Activated gamma-delta T cell treated with Interleukin-2 at 50 U/mL for 16 hours (primary cell): Measurements from ENCODE around the gene STXBP4.
A peak's percentile ranks its signal among the peaks of the same experiment; 100 is the strongest.
"Not testable (repeated sequence)": the region's sequence is repeated elsewhere in the genome, so short reads cannot be mapped to it uniquely, and the experiment has no call there.

Experiments used
- DNase-seq: peaks from one replicate; pipeline ENCODE4 v3.0.0-alpha.2; 2020

STXBP4 gene

DNA sequence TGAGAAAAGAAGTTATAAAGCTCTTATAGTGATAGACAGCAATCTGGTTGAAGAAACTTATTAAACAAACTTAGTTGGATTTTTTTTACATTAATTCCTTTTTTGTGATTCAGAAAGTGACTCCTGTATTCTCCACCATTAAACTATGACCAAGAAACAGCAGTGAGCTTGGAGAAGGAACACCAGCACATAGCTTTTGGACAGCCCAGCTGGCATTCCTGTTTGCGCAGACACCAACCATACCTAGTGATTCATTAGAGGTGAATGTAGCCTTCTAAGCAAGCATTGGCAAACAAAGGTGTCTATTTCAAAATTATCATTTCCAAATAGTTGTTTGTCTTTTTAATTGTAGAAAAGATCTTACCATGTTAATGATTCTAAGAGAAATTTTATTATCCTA, 94.4 kb downstream of the STXBP4 start:
- no peak for DNase-seq

DNA sequence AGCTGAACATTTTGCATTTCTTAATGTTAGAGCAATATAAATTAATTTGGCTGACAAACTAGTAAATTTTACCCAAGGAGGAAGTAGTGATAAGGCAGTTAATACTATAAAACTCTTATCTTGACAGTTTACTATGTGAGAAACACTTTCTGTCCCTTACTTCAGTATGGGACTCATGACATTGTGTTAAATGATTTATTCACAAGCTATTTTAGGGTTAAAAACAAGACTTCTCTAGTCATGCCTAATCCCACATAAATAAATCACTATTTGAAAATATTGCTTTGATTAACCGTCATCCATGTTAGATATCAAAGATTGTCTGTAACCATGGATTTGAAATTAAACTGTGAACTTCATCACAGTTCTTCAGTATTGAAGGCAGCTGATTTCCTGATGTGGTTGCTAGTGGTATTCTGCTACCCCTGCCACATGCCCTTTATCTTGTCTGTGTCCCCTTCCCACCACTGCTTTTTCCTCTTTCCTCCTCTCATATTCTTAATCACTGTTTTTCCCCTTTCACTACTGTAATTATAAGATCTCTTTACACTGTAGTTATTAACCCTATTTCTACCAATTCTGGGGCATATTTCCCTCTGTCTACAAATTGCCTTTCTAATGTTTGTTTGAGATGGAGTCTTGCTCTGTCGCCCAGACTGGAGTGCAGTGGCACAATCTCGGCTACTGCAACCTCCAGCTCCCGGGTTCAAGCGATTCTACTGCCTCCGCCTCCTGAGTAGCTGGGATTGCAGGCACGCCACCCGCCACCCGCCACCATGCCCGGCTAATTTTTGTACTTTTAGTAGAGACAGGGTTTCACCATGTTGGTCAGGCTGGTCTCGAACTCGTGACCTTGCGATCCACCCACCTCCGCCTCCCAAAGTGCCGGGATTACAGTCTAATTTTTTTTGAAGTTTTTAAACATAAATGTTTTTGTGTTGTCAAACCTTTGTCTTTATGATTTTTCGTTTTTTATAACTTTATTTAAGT, 95.6 kb downstream of the STXBP4 start:
- DNase-seq, result no peak

DNA sequence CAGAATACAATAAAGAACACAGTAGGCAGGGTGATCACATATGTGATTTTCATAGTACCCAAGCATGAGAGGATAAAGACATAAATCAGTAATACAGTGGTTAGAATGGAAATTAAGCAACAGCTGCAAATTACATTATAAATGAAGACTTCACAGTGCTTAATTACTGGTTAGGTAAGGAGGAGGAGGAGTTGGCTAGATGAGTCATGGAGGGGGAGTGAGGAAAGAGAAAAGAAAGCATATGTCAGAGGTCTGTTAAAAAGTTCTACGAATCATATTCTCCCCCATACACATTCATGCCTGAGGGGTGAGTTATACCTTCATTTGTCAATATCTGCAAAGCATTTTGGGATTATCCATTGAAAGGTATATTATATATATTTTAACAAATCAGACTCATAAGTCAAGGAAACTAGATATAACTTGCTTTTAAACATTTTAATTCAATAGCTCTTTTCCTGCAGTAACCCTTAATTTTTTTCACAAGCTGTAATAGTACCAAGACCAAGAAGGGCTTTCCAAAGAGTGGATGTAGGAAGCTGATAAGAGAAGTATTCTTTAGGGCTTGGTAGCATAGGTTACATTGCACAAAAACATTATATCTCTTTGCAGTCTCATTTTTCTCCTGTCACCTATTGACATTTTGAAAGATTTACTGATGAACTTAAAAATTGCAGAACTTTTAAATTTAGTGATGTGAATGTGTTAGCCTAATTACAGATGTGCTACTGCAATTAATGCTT, 99.3 kb downstream of the STXBP4 start:
- no peak for DNase-seq

DNA sequence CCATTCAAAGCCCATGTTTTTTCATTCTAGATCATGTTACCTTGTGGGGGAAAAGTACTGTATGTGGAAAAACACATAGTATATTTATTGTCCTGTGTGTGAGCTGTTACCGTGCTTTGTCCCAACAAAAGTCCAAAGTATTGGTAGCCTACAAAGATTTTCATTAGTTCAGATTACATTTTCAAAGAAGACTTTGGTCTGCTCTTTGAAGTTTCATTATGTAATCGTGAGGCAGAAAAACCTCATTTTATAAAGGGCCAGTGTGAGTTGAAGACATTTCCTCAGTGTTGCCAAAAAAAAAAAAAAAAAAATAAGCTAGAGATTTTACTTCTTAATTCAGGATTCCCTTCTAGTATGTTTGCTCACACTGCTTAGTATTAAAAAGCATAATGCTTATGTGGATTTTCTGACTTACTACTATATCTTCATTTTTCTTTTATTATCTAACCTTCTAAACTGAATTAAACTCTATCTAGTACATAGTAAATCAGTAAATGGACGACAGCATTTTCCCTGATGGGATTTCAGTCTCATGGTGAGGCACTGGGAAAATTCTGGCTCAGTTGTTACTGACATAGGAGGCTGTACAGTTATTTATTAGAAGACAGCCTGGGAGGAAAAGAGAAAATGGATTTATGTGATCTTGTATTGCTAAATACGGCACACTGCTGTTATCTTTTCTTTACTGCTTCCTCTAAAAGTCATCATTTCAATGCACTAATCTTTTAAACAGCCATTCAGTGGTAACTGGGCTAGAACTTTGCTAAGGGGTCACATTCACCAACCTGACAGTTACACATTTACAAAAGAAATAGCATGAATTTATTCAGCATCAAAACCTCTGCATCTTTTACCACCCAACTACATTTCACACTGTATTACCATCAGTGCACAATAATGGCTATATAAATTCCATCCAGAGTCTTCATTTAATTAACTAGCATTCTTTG, 100.6 kb downstream of the STXBP4 start:
- DNase-seq, result no peak

DNA sequence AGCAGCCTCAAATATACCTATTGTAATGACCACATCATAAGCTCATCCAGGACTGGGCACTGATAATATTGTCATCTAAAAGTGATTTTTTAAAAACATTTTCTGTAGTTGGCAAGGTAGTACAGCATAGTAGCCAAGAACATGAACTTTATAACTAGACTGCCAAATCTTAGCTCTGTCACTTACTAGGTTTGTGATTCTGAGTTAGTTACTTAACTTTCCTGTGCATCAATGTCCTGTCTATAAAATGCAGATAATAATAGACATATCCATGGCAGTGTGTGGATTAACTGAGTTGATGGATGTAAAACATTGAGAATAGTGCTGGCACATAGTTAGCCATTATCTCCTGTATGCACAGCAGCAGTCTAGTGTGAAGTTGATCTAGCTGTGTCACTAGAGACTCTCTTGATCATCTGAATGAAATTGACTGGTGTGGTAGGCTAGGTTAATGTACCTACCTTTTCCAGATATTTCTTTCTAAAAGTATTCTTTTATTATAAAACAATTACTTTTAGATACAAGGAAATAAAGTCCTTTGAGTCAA, 101.5 kb downstream of the STXBP4 start:
- DNase-seq, result no peak

DNA sequence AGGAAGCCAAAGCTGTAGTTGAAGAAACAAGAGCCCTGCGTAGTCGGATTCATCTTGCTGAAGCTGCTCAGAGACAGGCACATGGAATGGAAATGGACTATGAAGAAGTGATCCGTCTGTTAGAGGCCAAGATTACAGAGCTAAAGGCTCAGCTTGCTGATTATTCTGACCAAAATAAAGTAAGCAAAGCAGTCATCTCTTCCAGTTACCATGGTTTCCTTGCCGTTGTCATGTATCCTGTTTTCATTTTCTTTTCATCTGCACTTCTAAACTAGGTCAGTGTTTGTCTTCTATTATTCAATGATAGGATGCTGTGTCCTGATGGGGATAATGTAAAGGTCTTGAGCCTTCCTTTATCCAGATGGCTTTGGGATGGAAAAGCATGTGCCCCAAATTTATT, 104.3 kb downstream of the STXBP4 start:
- DNase-seq, result no peak

DNA sequence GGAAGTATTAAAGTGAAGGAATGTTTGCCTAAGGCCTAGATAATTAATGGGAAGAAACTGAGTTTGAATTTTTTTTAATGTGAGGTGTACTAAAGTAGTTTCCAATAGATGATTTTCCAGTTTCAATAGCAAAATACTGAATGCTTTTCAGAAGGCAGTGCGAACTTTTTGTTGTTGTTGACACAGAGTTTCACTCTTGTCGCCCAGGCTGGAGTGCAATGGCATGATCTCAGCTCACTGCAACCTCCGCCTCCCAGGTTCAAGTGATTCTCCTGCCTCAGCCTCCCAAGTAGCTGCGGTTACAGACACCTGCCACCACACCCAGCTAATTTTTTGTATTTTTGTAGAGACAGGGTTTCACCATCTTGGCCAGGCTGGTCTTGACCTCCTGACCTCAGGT, 104.9 kb downstream of the STXBP4 start:
- DNase-seq, result not testable (repeated sequence)

DNA sequence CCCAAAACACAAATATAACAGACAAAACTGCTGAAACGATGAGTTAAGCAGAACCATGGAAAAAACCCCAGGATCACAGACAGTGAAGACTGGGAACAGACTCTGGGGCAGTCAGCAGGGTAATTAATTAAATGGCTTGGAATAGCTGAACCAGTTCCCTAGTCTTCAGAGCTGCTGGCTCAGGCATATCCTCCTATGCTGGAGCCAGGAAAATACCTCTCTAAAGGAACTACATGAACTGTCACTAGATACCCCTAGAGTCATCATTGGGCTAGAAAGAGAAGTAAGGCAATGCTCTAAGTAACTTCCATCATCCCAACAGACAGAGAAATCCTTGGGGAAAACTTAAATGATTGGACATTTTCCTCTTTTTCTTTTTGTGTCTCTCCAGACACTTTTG, 113.0 kb downstream of the STXBP4 start:
- no peak for DNase-seq

DNA sequence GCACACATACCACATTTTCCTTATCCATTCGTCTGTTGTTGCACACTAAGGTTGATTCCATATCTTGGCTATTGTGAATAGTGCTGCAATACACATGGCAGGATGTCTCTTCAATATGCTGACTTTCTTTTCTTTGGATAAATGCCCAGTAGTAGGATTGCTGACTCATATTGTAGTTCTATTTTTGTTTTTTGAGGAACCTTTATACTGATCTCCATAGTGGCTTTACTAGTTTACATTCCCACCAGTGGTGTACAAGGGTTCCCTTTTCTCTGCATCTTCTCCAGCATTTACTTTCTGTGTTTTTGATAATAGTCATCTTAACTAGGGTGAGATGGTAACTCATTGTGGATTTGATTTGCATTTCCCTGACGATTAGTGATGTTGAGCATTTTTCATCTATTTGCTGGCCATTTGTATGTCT, 118.1 kb downstream of the STXBP4 start:
- DNase-seq, result no peak

DNA sequence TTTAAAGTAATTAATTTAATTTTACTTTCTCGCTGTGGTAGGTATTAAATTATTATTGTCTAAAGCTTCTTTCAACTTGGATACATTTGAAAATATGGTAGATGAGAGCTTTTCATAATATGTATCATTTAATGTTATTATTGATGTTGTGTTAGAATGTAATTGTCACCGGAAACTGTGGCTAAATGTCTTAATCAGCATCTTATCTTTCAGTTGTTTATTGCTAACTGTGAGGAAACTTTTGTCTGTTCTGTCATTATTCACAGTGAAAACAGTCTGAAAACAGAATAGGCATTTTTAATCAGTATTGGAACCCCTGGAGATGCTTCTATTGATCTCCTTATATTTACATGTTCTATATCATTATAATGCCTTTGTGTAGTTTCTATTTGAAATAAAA, 120.7 kb downstream of the STXBP4 start:
- no peak for DNase-seq

DNA sequence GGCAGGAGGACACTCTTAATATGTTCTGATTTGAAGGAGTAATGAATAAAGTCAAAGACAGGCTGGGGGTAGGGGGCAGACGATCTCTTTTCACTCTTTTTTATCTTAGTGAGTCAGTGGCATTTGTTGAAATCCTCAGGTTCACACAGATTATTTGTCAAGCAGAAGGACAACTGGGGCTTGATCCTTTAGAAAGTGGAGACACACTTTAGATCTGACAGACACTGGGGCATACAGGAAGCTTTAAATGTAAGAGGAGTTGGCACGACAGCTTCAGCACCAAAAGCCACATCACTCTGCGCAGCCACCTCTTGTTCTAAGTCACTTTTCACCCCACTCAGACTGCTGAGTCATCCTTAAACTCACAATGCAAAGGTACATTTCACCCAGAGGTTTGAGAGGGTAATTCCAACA, 121.5 kb downstream of the STXBP4 start:
- DNase-seq, result peak; percentile 5

DNA sequence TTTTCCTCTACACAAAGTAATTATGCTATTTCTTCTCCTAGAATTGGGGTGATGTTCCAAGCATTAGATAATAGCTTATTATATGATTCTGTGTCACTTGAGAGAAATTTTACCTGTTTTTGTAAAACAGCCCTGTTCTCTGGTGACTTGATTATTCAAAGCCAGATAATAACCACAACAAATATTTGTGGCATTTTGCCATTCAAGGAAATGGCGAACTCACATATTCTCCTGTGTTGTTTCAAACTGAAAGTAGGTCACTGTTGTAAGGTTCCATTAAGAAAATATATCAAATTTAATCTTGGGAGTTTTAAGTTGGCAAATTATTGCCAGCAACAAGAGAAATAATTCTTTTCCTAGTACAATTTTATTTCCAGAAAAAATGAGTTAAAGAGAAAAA, 124.8 kb downstream of the STXBP4 start:
- DNase-seq, result no peak

DNA sequence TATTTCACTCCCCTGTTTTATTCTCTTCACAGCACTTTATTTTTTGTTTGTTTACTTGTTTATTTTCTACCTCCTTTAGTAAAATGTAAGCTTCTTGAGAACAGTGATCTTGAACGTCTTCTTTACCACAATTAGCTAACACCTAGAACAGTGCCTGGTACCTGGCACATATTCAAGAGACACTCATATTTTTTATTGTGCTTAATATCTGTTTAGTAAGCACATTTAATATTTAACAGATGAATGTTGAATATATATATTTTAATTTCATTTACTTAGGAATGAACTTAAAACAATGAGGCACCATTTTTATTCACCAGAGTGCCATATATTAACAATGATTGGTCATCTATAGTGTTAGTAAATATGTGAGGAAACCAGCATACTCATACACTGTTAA, 130.2 kb downstream of the STXBP4 start:
- DNase-seq, result no peak

DNA sequence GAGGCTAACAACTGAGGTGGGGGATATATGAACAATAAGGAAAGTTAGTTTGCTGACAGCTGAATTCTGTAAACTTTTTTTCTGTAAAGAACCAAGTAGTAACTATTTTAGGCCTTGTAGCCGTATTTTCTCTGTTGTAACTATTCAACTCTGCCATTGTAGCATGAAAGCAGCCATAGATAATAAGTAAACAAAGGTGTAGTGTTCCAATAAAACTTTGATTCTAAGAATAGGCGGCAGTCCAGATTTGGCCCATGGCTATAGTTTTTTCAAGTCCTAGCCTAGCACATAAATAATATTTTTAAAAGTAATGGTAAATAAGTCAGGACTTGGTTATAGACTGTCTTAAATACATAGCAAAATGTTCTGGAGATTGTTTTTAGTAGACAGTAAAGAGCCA, 142.0 kb downstream of the STXBP4 start:
- no peak for DNase-seq

DNA sequence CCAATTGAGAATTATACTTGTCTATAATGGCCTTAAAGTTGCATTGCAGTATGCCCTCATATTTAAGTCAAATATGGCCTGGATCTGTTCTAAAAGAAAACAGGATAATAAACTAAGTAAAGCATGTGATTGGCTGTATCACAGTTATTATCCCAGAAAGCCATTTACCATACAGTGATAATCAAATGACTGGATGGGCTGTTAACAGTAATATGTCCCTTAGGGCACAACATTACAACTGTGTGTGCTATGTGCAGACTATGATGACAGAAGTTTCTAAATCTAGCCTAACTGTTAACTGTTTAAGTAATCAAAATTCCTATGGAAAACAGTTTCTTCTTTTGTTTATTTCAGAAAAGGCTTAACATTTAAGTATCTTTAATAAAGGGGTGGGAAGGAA, 145.7 kb downstream of the STXBP4 start:
- DNase-seq, result no peak

DNA sequence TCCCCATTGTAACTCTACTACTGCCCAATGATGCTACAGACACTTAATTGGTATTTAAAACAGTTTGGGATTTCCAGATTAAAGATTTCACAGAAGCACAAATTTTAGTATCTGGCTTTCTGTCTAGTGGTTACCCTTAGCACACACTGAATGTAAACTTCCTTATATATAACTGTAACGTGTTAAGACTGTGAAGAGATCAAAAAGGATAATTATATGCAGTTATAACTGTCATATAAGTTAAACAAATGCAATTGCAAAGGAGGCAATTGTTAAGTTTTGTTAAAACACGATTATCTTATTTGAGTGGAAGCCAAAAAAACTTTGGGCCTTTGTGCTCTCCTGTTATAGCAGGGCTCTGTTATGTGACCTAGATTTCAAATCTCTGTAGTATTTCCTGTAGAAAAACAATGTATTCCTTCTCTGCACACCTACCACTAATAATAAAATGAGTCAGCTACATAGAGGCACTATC, 147.9 kb downstream of the STXBP4 start:
- no peak for DNase-seq

DNA sequence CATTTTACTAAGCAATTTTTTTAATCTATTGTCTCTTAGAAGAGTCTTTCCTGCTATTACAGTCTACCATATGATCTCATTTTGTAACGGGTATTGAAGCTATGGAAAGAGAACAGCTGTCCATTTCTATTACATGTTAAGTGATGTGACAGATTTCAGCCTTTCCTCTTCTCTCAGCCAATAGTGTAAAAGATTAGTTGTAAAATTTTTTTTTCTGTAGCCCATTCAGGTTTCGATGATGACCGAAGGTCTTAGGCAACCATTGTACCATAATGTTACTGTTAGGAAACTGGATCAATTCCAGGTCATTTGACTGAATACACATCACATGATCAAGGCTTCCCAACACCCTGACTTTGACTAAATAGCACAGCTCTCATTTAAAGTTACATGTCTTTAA, 148.6 kb downstream of the STXBP4 start:
- DNase-seq, result no peak

DNA sequence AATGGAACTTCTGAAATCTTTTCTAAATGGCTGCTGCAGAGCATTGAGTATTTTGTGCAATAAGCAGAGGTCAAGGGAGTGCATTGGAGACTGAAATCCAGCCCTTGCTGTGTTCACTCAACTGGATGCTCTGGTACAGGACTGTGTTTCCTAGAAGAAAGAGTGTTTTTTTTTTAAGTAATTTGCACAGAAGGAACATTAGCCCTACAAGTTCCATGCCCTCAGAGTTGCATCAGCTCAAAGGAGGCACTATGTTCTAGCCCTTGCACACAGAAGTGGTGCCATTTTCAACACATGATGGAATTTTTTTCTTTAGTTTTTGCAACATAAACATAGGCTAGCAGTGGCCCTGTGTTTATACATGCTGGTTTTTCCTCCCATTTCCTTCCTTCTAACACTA, 152.1 kb downstream of the STXBP4 start:
- DNase-seq, result no peak

DNA sequence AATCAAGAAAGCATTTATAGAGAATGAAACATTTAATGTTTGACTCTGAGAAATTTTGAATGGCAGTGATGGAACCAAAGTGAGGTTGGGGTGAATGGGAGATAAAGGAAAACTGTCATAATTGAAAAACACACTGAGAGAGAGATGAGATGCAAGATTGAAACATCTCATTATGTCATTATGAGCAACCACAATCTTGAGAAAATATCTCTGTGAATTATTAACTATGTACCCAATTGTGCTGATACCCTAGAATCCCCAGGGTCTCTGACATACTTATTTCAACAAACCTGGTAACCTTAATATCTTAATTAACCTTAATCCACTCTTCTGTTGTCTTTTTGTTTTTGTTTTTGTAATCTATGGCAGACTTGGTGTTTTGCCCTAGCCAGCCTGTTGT, 152.7 kb downstream of the STXBP4 start:
- DNase-seq, result no peak

DNA sequence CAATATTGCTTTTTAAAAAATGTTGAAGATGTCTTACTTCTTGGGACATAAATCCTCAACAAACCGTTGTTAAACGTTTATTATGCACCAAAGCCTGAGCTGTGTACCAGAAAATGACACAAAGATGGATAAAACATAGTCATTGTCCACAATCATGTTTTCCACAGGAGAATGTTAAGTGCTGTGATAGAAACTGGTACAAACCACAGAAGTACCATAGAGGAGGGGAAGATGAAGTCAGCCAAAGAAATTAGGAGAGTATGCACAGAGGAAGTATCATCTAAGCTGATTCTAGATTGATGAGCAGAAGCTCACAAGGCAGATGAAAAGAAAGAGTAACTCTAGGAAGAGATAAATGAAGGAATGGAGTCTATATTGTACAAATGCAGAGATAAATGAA, 153.5 kb downstream of the STXBP4 start:
- no peak for DNase-seq

DNA sequence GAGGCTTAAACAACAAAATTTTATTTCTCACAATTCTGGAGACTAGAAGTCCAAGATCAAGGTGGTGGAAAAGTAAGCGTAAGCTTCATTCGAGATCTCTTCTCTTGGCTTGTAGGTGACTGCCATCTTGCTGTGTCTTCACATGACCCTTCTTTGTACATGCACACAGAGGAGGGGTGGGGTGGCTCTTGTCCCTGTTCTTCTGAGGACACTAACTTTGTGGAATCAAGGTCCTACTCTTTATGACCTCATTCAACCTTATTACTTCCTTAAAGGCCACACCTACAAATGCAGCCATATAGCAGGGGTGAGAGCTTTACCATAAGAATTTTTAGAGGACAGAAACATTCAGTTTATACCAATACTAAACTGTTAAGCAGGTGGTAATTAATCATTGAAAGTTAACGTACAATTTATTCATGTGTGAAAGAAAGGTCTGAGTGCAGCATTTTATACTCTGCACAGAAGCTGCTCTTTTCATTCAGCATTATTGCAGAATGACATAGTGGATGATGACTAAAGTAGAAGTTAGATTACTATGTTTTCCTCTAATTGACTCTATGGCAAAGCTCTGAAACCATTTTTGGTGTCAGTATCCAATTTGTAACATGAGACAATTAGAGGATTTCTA, 156.3 kb downstream of the STXBP4 start:
- DNase-seq, result no peak

DNA sequence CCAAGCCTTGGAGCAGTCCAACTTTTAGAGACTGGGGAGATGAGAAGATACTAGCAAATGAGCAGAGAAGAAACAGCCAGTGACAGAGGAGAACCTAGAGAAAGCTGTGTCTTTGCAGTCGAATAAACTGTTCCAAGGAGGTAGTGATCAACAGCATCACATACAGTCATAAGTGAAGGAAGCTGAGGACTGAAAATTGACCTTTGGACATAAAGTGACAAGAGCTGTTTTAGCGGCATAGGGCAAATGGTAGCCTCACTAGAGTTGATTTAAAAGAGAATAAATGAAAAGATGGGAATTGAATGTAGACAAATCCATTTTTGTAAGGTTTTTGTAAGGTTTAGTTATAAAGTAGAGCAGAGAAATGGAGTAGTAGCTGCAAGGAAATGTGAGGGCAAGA, 165.0 kb downstream of the STXBP4 start:
- no peak for DNase-seq
